PC-9 (cell line): ENCODE measurements around the gene CYP24A1.

Experiments used
- CTCF ChIP-seq: fragments of 200-600 bp; sonication (generic); conservative IDR thresholded peaks from 2 replicates; pipeline ENCODE4 v1.6.1; 2017; ENCODE audit warnings: mixed run types, antibody characterized with exemption, mild to moderate bottlenecking, moderate library complexity
- EZH2 ChIP-seq: fragments of 200-600 bp; sonication (generic); IDR thresholded peaks from 2 replicates; pipeline ENCODE4 v1.8.0; 2017; ENCODE audit warnings: antibody characterized with exemption, low read depth

DNA sequence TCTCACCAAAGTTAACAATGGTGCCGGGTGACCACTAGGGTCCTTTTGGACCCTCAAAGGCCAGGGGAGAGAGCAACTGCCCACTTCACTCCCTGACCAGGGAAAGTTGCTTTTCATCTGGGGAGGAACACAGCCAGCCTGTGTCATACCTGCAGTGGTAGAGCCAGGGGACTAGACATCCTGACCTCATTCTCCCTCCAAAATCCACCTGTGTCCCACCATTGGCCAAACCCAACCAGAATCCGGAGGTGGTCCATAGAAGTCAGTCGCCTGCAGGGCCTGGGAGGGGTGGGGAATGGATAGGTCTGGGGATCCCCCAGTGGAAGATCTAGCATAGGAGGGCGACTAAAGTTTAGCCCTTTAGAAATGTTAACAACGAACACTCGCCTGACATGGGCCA lies 46.9 kb upstream of the CYP24A1 start:
- TF ChIP-seq CTCF (no peak), EZH2 (no peak)
